ENCODE data around the gene MACF1. TPM values are rescaled to one million over a fixed set of nuclear protein-coding genes. Genes with fewer than 3 reads are reported as not detected.

MACF1 gene
- total RNA-seq, 1 experiment from 2014 or later, result 190 TPM

GRCh38 chr1:39255222-39255621 is 50.7 kb downstream of the MACF1 start:
- Mint-ChIP-seq H3K27ac (no peak overlapping the region), H3K9me3 (no peaks in the 10 kb centered on the region), H3K4me3 (no peak overlapping the region), H3K27me3 (ENCODE audit: low read depth) (no peaks in the 10 kb centered on the region), H3K4me1 (peaks cover 3 to 8% of the 10 kb centered on the region in 2 experiments; a peak in 3 of 4 replicates), H3K36me3 (ENCODE audit: insufficient read depth in 1 of 3, low read depth in 3 of 3) (peaks cover 8 to 20% (median 8%) of the 10 kb centered on the region in 3 experiments; a peak in 5 of 7 replicates)
- Histone ChIP-seq H4K20me1 (ENCODE audit: control insufficient read depth, insufficient read depth, insufficient read length) (no peaks in the 10 kb centered on the region), H2BK120ac (ENCODE audit: low read depth, low read length, poor library complexity, severe bottlenecking) (no peak overlapping the region), H3K79me2 (ENCODE audit: insufficient read depth, low read length) (peaks cover 2% of the 10 kb centered on the region; the same call in 1 of the 2 replicates), H4K5ac (ENCODE audit: insufficient read length, low read depth, low read length) (no peak overlapping the region), H2BK5ac (ENCODE audit: insufficient read length, low read length) (no peak overlapping the region), H3K27ac (ENCODE audit: insufficient read length, low read depth, low read length) (no peak overlapping the region), H3K9ac (ENCODE audit: extremely low read depth, insufficient read length, low read length) (no peak overlapping the region), H2AFZ (ENCODE audit: low read length) (no peak overlapping the region), H3K23ac (ENCODE audit: insufficient read length, low read depth, low read length) (no peak overlapping the region), H2BK12ac (ENCODE audit: insufficient read length, low read depth, low read length) (no peak overlapping the region), H4K8ac (replicated peaks; ENCODE audit: insufficient read length, low read depth, low read length) (no peak overlapping the region), H2BK20ac (ENCODE audit: low read depth, low read length, poor library complexity, severe bottlenecking) (no peak overlapping the region), H3K79me1 (ENCODE audit: insufficient read depth, low read depth, low read length, poor library complexity, severe bottlenecking) (no peaks in the 10 kb centered on the region), H2BK15ac (ENCODE audit: low read depth, low read length) (no peak overlapping the region), H3K9me3 (ENCODE audit: control insufficient read depth, low read depth, low read length) (no peaks in the 10 kb centered on the region), H3K18ac (ENCODE audit: insufficient read length, low read depth, low read length) (no peak overlapping the region), H3K4me2 (ENCODE audit: insufficient read depth, insufficient read length, low read length) (no peak overlapping the region), H3K4ac (ENCODE audit: low read depth, low read length) (no peak overlapping the region), H4K91ac (ENCODE audit: insufficient read length, low read depth, low read length) (no peak overlapping the region), H3K14ac (ENCODE audit: insufficient read depth, low read length) (no peak overlapping the region), H3K23me2 (ENCODE audit: insufficient read length, low read depth, low read length, poor library complexity, severe bottlenecking) (no peaks in the 10 kb centered on the region), H3T11ph (ENCODE audit: low read length) (no peak overlapping the region), H3K27me3 (ENCODE audit: insufficient read depth, low read length) (no peaks in the 10 kb centered on the region), H3K56ac (ENCODE audit: insufficient read length, low read depth, low read length) (no peak overlapping the region), H2AK5ac (ENCODE audit: insufficient read length, low read length) (no peak overlapping the region), H3K4me1 (ENCODE audit: insufficient read depth, low read length) (no peaks in the 10 kb centered on the region)
- no peak for DNase-seq
- no CpG with 5 or more reads among the region's 1 CpG for WGBS (ENCODE audit: extremely low coverage, insufficient read length, low lambda C conversion rate)
- TF ChIP-seq CTCF (conservative IDR thresholded peaks at IDR 0.05), result no peak
